ENCODE data around the gene CCT7. TPM values are rescaled to one million over a fixed set of nuclear protein-coding genes. Genes with fewer than 3 reads are reported as not detected.

The CCT7 gene
- total and polyA plus RNA-seq, 2 of the 8 experiments (the other 6 are each of a cell fraction or from before 2014, with no cell fraction given) = 440 to 474 TPM

DNA sequence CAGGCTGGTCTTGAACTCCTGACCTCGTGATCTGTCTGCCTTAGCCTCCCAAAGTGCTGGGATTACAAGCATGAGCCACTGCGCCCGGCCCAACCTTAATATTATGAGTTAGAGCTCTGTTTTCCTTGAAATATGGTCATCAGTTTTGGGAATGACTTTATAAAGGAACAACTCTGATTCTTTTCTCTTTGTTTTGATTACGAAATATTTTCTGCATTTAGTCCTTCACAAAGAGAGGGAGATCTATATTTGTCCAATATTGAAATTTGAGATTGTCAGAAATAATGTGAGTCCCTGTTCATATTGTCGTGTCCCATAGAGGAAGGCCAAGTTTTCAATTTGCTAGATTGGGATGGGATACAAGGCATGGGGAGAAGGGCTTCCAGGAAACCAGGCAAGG lies 16.9 kb upstream of the CCT7 start:
- H3K4me2 ChIP-seq (ENCODE audit: insufficient read depth in 1 of 2, low read depth in 2 of 2, low read length in 2 of 2) = no peak overlapping the region
- H3K9ac ChIP-seq (replicated peaks in 1 of 4; ENCODE audit: extremely low read depth in 1 of 4, low read depth in 3 of 4, low read length in 3 of 4) = no peak overlapping the region
- FAIRE-seq (no peak), DNase-seq (ENCODE audit: low read depth in 1 of 2, low spot score in 2 of 2) (no peak)
- H4K5ac ChIP-seq (ENCODE audit: insufficient read length, low read depth, low read length) = no peak overlapping the region
- CTCF ChIA-PET (ENCODE audit: partially characterized antibody) = interaction anchor here (1.2 to 2.1 kb wide), 4 partner anchors 15 to 73 kb away, joined by 3 to 7 read pairs (median 4); partner anchors contain the start of gene NOTO
- H3K27me3 ChIP-seq (replicated peaks in 1 of 4; ENCODE audit: control insufficient read depth in 3 of 4, extremely low read depth in 1 of 4, insufficient read depth in 3 of 4, low read length in 3 of 4) = peaks cover 0 to 3% (median 0%) of the 10 kb centered on the region in 4 experiments; a peak in 1 of 7 replicates
- H4K8ac ChIP-seq (ENCODE audit: extremely low read depth, insufficient read depth, low read length) = no peak overlapping the region
- no peak overlapping the region for H4K91ac ChIP-seq (replicated peaks; ENCODE audit: insufficient read length, low read length)
- H2BK120ac ChIP-seq (replicated peaks; ENCODE audit: low read depth, low read length) = no peak overlapping the region
- H3K4me3 ChIP-seq (ENCODE audit: extremely low read depth in 1 of 4, insufficient read depth in 2 of 4, low read depth in 3 of 4, low read length in 4 of 4) = no peak overlapping the region
- no peak overlapping the region for H3K56ac ChIP-seq (replicated peaks; ENCODE audit: insufficient read length, low read depth, low read length)
- H2BK15ac ChIP-seq (ENCODE audit: low read length) = no peak overlapping the region
- WGBS, 2 experiments (ENCODE audit: extremely low coverage in 1 of 2, insufficient coverage in 1 of 2, insufficient read length in 1 of 2, insufficient replicate concordance in 2 of 2, low coverage in 1 of 2, low lambda C conversion rate in 2 of 2, missing lambda C conversion rate in 1 of 2) = 94% methylated on average over 5 of the region's 5 CpGs; no CpG with 5 or more reads in 1 of the 2 experiments
- peaks cover 3 to 4% of the 10 kb centered on the region in 2 experiments for H4K20me1 ChIP-seq (replicated peaks in 1 of 2; ENCODE audit: control insufficient read depth in 1 of 2, insufficient read depth in 2 of 2, low read length in 2 of 2)
- H3K27ac ChIP-seq (ENCODE audit: low read depth, low read length) = no peak overlapping the region
- peaks cover 15% of the 10 kb centered on the region for H3K79me1 ChIP-seq (ENCODE audit: low read depth, low read length)
- H3K4me1 ChIP-seq (replicated peaks in 1 of 4; ENCODE audit: control insufficient read depth in 3 of 4, insufficient read depth in 4 of 4, low read length in 3 of 4) = peaks cover 2 to 3% (median 2%) of the 10 kb centered on the region in 4 experiments; a peak in 4 of 7 replicates
- H2AFZ ChIP-seq (ENCODE audit: low read length) = no peak overlapping the region
- no peaks in the 10 kb centered on the region for H3K9me3 ChIP-seq (ENCODE audit: insufficient read depth in 2 of 2, low read depth in 1 of 2, low read length in 1 of 2)
- no peak overlapping the region for H2BK5ac ChIP-seq (ENCODE audit: low read depth, low read length)
- no peak overlapping the region for H3K23ac ChIP-seq (ENCODE audit: insufficient read length)
- POLR2A ChIA-PET (ENCODE audit: partially characterized antibody) = interaction anchor here (1.6 to 11.5 kb wide), 4 partner anchors 11 to 36 kb away, joined by 4 to 113 read pairs (median 8); partner anchors contain the start of genes CCT7, NOTO and PRADC1
- no peak overlapping the region for H2AK5ac ChIP-seq (ENCODE audit: low read depth, low read length)
- H3K4ac ChIP-seq (replicated peaks; ENCODE audit: insufficient read length, low read depth, low read length) = no peak overlapping the region
- H3K14ac ChIP-seq (ENCODE audit: insufficient read length) = no peak overlapping the region
- peaks cover 5 to 38% of the 10 kb centered on the region in 2 experiments for H3K79me2 ChIP-seq (ENCODE audit: control insufficient read depth in 1 of 2, insufficient read depth in 2 of 2, low read length in 2 of 2)
- no peak overlapping the region for H3K18ac ChIP-seq (ENCODE audit: extremely low read depth, low read length)
- H3K36me3 ChIP-seq (ENCODE audit: control insufficient read depth in 2 of 4, insufficient read depth in 4 of 4, low read length in 3 of 4) = peaks cover 0 to 14% (median 4%) of the 10 kb centered on the region in 4 experiments; a peak in 5 of 8 replicates
- peaks cover 3% of the 10 kb centered on the region; the same call in 1 of the 2 replicates for H3K23me2 ChIP-seq (ENCODE audit: low read depth, low read length)
- no peak overlapping the region for H2BK20ac ChIP-seq (ENCODE audit: low read length)
- no peak for TF ChIP-seq EP300 (IDR thresholded peaks at IDR 0.05; ENCODE audit: borderline replicate concordance in 1 of 2, low read depth in 2 of 2, low read length in 2 of 2)
- TF ChIP-seq RXRA (IDR thresholded peaks at IDR 0.05; ENCODE audit: insufficient read depth, low read depth, low read length) = no peak
- no peak for TF ChIP-seq POLR2A (IDR thresholded peaks at IDR 0.05; ENCODE audit: control extremely low read depth in 1 of 2, low read depth in 2 of 2, low read length in 2 of 2)
- no peak for TF ChIP-seq SRF (IDR thresholded peaks at IDR 0.05; ENCODE audit: low read depth, low read length)
- no peak for TF ChIP-seq EGR1 (IDR thresholded peaks at IDR 0.05; ENCODE audit: borderline replicate concordance, low read depth, low read length)
- TF ChIP-seq RBBP5 (IDR thresholded peaks at IDR 0.05; ENCODE audit: borderline replicate concordance, low read depth, low read length) = no peak
- TF ChIP-seq JUND (IDR thresholded peaks at IDR 0.05; ENCODE audit: low read length) = no peak
- TF ChIP-seq, protein P1, sequence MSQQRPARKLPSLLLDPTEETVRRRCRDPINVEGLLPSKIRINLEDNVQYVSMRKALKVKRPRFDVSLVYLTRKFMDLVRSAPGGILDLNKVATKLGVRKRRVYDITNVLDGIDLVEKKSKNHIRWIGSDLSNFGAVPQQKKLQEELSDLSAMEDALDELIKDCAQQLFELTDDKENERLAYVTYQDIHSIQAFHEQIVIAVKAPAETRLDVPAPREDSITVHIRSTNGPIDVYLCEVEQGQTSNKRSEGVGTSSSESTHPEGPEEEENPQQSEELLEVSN (IDR thresholded peaks at IDR 0.05) = no peak
- TF ChIP-seq RFX5 (IDR thresholded peaks at IDR 0.05; ENCODE audit: borderline replicate concordance, low read depth, low read length) = no peak
- TF ChIP-seq FOSL1 (IDR thresholded peaks at IDR 0.05; ENCODE audit: insufficient read depth, low read depth, low read length) = no peak
- TF ChIP-seq CBX8 (IDR thresholded peaks at IDR 0.05; ENCODE audit: borderline replicate concordance, low read depth, low read length) = no peak
- TF ChIP-seq NRF1 (IDR thresholded peaks at IDR 0.05; ENCODE audit: low read depth, low read length) = no peak
- H2BK12ac ChIP-seq (ENCODE audit: low read depth, low read length) = no peak overlapping the region

Measured in H1 (cell line).